HG03066 (cell line): ENCODE data around the gene MAX.
"Not testable (repeated sequence)": the region's sequence is repeated elsewhere in the genome, so short reads cannot be mapped to it uniquely, and the experiment has no call there.

ENCODE experiments used
- ATAC-seq: cut with Tn5 transposase; IDR thresholded peaks from one replicate; pipeline ENCODE4 v1.9.1; 2021; ENCODE audit warnings: low read depth; ENCODE audit not compliant: unreplicated experiment

MAX gene

GRCh38 chr14:65106316-65106715 lies 4.0 kb upstream of the MAX start:
- ATAC-seq, result no peak

DNA sequence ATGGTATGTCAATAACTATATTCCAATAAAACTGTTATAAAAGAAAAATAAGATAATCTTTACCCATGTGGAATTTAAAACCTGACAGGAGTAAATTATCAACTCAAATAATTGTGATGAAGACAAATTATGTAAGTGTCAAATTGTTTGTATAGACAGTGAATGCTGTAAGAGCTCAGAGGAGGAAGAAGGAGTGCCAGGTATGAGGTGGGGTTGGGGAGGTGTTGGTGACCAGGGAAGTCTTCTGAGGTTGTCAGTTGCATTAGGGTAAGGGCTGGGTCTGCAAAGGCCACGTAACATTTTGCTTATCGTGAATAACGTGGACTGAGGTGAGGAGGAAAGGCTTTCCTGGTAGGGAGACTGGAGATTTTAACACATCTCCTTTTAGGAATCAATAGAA lies 2.5 kb upstream of the MAX start:
- ATAC-seq, result no peak

- ATAC-seq, result no peak
Observed at GRCh38 chr14:65103150-65103760, 938 bp upstream of the MAX start.

DNA sequence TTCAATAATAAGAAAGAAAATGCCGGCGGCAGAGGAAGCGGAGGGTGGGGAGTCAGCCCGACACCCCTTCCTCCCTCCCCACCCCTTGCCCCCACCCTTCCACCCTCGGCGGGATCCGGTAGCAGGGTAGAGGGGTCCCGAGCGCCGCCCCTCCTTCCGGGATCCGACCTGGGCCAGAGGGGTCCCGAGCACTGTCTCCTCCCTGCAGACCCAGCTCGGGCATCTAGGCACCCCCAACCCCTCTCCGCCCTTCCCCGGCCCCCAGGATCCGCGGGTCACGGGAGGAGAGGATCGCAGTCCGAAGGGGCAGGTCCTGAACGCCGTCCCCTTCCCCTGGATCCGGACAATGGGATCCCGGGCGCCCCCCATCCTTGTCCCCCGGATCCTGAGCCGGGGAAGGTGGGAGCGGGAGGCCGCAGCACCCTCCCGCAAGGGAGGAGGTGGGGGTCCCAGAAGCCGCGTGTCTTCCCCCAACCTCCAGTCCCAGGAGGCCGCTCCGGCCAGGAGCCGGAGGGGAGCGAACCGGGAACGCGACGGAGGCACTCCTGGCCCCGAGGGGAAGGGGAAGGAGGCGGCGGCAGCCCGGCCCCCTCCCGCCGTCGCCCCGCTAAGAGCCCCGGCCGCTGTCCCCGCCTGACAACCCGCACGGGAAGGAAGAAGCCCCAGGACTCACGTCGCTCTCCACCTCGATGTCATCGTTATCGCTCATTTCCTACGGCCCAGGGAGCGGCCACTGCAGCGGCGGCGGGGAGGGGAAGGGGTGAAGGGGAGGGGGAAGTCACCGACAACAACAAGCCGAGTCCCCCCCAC lies 481 bp downstream of the MAX start:
- ATAC-seq, result peak; percentile 16

DNA sequence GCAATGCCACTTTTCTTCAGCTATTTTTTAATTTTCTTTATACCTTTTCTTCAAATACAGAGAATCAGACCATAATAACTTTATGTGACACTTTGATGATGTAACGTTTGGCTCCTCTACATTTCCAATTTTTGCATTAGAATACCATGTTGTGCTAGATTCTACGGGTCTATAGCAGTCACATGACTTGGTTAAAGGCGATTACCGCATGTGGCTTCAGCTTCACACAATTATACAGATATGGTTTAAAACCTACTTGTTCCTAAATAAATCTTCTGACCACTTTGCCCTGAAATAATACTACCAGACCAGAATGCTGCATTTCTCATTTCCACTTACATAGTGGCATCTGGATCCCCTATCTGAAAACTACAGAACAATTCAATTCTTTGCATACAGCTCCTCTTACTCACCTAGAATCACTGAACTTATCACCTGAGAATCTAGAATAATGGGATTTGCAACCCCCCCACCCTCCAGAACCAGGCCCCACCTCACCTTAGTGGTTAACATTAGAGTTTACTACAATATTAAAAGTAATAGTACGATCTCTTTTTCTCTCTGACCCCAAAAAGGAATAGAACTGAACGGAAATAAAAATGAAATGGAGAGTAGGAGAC lies 1.3 kb downstream of the MAX start:
- ATAC-seq, result no peak

DNA sequence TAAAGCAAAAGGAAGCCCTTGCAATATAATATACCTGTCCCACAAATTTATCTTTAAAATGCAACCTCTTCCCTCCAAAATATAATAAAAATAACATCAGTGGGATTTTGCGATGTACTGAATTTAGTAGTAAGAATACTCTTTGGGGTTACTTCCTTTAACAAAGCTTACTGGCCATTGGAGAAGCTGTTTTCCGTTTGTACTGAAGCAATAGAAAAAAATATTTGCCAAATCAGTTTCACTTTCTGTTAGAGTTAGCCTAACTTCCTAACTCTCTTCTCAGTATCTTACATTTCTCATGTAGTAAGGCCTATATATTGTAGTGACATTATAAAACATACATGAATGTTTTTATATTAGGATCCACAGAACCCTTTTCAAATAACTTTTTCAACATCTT lies 3.7 kb downstream of the MAX start:
- ATAC-seq, result no peak

DNA sequence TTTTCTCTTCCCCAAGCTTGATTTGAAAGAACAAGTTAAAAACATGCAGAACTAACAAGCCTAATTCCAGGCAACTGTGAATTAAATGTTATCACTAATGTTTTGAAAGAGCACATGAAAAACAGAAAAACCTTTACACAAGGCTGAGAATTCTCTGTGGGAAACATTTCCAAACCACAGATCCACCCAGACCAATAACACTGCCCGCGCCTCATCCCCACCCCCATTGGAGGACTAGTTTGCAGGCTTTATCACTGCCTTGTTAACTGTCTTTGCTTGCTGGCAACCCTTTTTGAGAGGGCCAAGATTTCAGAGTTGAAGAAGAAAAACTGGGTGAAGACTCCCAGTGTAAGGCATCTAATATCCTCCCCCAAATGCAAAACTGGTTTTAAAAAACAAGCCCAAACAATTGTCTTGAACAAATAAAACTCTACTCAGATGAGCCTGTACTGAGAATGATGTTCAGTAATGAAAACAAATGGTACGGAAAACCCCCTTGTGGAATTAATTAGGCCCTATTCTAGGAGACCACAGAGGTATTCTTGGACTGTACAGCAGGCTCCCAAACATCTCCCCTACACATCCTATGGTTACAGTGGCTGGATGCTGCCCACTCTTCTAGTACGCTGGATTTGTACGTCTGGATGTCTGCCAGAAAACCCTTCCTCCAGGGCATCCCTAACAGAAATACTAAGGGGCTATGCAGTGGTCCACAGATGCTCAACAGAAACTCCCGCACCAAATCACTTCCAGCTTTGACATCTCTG lies 5.8 kb downstream of the MAX start:
- ATAC-seq, result no peak

DNA sequence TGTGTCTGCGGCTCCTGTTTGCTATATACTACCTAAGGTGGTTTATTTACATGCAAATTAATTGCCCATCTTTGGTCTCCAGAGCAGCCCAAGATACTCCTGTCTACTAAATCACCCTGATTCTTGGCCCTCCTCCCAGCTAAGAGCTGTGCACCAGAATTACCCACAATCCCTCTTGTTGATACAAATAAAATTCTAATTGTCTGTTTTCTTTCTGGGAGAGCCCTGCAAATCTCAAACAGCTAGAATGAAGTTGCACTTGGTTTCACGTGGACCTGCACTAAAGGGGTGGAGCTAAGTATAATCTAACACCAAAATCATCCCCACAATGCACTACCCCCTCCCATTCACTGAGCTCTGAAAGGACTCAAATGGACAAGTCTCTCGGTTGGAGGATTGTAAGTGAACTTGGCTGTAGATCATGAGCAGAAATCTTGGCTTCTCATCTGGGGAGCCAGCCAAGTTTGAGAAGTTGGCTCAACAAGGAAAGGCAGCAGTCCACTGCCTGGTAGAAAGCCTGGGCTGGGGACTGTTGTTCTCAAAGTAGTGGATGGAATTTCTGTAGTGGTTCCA lies 6.6 kb downstream of the MAX start:
- no peak for ATAC-seq

DNA sequence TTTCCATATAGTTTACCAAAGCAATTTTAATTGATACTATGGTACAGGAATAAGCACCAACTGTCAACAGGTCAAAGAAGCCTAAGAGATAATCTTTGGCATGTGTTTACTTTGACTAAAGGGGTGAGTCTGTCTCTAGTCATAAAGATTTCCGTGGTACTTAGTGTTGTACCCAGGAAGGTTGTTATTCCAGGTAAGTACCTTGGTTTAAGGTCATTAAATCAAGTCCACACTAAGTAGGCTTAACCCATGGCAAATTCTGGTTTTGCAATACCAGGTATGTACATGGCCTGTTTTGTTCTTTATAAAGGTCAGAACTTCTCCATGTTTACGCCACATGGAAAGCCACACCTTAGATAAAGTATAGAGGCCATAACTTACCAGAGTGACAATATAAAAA lies 10.0 kb downstream of the MAX start:
- ATAC-seq, result no peak

DNA sequence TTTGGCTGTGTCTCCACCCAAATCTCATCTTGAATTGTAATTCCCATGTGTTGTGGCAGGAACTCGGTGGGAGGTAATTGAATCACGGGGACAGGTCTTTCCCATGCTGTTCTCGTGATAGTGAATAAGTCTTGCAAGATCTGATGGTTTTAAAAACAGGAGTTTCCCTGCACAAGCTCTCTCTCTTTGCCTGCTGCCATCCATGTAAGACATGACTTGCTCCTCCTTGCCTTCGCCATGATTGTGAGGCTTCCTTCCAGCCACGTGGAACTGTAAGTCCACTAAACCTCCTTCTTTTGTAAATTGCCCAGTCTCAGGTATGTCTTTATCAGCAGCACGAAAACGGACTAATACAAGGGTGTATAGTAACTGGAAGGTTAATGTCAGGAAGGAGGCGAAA lies 14.5 kb downstream of the MAX start:
- ATAC-seq, result not testable (repeated sequence)

- not testable (repeated sequence) for ATAC-seq
Observed at GRCh38 chr14:65086686-65087085, 15.6 kb downstream of the MAX start.

DNA sequence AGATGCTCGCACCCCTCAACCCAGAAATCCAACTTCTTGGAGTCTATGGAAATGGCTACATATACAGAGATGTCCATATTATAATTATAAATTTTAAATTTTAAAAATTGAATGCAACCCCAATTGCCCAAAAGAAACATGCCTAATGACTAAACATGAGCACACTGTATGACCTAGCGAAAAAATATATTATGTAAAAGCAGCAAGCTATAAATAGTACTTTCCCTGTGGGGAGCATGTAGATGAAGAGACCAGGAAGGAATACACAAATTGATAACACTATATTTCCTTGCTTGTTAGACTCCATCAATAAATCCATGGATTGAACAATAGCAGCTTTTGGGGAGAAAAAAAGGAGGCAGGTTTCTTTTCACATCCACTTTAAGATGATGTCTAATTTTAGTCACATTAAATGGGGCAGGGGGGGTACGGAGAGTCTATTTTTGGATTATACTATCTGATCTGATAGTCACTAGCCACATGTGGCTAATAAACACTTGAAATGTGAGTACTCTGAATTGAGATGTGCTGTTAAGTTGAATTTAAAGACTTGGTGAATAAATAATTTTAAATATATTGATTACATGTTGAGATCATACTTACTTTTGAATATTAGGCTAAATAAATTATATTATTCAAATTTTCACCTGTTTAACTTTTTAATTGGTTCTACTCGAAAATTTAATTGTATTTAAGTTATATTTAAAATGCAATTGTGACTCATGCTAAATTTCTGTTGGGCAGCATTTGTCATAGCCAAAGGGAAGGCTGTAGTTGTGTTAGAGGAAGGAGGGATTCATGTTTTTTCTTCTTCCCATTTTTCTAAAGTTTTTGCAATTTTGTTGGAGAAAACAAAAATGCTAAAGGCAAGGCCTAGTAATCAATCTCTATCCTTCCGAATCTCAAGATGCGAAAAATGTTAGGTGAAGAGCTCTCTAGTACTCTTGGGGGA lies 17.5 kb downstream of the MAX start:
- no peak for ATAC-seq

DNA sequence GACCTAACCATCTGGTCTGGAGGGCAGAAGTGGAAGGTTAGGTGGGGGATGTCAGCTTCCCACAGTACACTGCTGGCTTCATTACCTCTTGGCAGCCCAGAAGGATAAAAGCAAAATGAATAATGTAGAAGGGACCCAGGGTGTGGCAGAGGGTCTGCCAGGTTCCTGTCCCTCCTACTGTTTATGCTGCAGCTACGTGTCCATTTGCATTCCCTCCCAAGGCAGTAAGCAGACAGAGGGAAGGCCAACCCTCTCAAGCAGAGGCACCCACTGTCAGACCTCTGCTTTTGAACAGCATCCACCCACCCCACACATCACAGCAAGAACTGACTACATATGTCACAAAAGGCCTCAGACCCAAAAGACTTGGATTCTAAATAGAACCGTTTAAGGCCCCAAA lies 19.4 kb downstream of the MAX start:
- no peak for ATAC-seq

- no peak for ATAC-seq
Observed at GRCh38 chr14:65080960-65081747, 21.2 kb downstream of the MAX start.

DNA sequence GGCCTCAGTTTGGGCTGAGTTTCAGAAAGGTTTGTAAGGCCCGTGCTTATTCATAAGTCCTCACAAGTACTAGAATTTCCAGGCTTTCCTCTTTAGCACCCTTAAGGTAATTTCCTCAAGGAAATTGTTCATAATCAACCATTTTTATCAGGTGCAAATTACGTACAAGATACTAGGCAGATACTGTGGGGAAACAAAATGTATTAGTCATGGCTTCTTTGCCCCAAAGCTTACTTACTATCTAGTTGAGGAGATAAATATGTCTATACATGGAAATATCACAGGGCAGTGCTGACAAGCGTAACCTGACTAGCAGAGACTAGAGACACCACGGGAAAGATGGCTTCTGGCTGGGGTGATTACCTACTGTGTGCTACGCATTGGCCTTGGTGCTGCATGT lies 22.5 kb downstream of the MAX start:
- no peak for ATAC-seq

DNA sequence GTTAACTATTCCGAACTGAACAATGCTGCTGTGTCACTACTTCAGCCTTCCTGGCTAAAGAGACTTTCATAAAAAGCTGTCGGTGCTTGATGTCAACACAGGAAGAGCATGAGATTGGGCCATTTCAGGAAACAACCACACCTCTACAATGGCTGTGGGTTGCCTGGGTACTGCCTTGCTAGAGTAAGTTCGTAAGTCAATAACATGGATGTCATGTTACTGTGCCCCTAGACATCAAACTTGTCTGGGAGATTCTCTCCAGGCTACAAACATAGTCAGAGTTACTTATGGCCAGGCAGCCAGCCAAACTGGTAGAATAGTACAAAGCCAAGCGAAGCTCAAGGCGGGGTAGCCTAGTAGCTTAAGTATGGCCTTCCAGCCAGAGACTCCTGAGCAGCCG lies 23.1 kb downstream of the MAX start:
- ATAC-seq, result no peak

DNA sequence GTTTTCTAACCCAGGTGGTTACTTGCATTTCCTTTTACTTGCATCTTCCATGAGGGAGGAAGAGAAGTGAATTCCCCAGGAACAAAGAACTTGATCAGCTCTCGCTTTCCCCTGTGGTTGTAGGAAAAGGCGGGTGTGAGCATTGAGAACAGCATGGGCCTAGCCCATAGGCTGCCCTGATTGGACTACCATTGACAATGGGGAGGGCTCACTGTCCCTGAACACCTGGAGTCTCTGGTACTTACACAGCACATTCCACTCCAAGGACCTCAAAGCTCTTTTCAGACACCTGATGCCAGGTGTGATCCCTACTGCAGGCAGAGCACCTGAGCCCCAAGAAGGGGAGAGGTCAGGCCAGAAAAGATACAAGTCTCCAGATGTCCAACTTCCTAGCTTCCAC lies 25.0 kb downstream of the MAX start:
- no peak for ATAC-seq

- ATAC-seq, result no peak
Observed at GRCh38 chr14:65075628-65076325, 26.5 kb downstream of the MAX start.
